Neural cell (in vitro differentiated cells): Measurements from ENCODE around the gene C16orf96. TPM values are rescaled to one million over a fixed set of nuclear protein-coding genes. Genes with fewer than 3 reads are reported as not detected.

Experiments used
- H2AFZ ChIP-seq: fragments of 200-600, 300-800 bp; sonication (generic), shearing (Covaris generic); 2 replicates; pipeline ENCODE4 v1.6.0; 2014; ENCODE audit warnings: low read depth, mild to moderate bottlenecking, antibody characterized with exemption, low read length, moderate library complexity
- H3F3A ChIP-seq: fragments of 200-600 bp; shearing (Covaris generic); 2 replicates; pipeline ENCODE4 v1.6.1; 2016; ENCODE audit warnings: mild to moderate bottlenecking, moderate library complexity, mixed read lengths, antibody characterized with exemption, low read length; ENCODE audit not compliant: insufficient read depth, poor library complexity, severe bottlenecking
- H3K27ac ChIP-seq: fragments of 200-600, 300-800 bp; sonication (generic), shearing (Covaris generic); 2 replicates; pipeline ENCODE4 v1.5.1; 2014; ENCODE audit warnings: mild to moderate bottlenecking, low read length, moderate library complexity
- H3K27me3 ChIP-seq: fragments of 300-800, 200-600 bp; sonication (generic), shearing (Covaris generic); 2 replicates; pipeline ENCODE4 v1.6.0; 2014; ENCODE audit warnings: mild to moderate bottlenecking, low read depth, low read length, moderate library complexity; ENCODE audit not compliant: insufficient read depth
- H3K36me3 ChIP-seq: fragments of 300-800, 200-600 bp; sonication (generic), shearing (Covaris generic); 2 replicates; pipeline ENCODE4 v1.5.1; 2014; ENCODE audit warnings: mild to moderate bottlenecking, antibody characterized with exemption, low read length, moderate library complexity; ENCODE audit not compliant: insufficient read depth
- H3K4me2 ChIP-seq: fragments of 300-800, 200-600 bp; sonication (generic), shearing (Covaris generic); 2 replicates; pipeline ENCODE4 v1.6.0; 2014; ENCODE audit warnings: mild to moderate bottlenecking, low read length
- H3K4me3 ChIP-seq: fragments of 300-800, 200-600 bp; sonication (generic), shearing (Covaris generic); 2 replicates; pipeline ENCODE4 v1.5.1; 2014; ENCODE audit warnings: mild to moderate bottlenecking, low read length, moderate library complexity
- H3K79me2 ChIP-seq: fragments of 200-600 bp; shearing (Covaris generic); replicated peaks from 2 replicates; pipeline ENCODE4 v1.6.0; 2014; ENCODE audit warnings: mild to moderate bottlenecking, low read length, moderate library complexity; ENCODE audit not compliant: insufficient read depth
- H3K9ac ChIP-seq: fragments of 300-800, 200-600 bp; sonication (generic), shearing (Covaris generic); 2 replicates; pipeline ENCODE4 v1.6.1; 2016; ENCODE audit warnings: mild to moderate bottlenecking, low read length, mixed read lengths
- H3K9me2 ChIP-seq: fragments of 200-600 bp; shearing (Covaris generic); 2 replicates; pipeline ENCODE4 v1.6.1; 2016; ENCODE audit warnings: mild to moderate bottlenecking, low read length, mixed read lengths; ENCODE audit not compliant: insufficient read depth
- H3K9me3 ChIP-seq: fragments of 200-600, 300-800 bp; sonication (generic), shearing (Covaris generic); 2 replicates; pipeline ENCODE4 v1.6.1; 2016; ENCODE audit warnings: mild to moderate bottlenecking, mixed run types, low read length, moderate library complexity, mixed read lengths
- H4K20me1 ChIP-seq: fragments of 200-600 bp; shearing (Covaris generic); 2 replicates; pipeline ENCODE4 v1.6.1; 2016; ENCODE audit warnings: mild to moderate bottlenecking, mixed run types; ENCODE audit not compliant: insufficient read depth
- EP300 ChIP-seq: fragments of 450-650 bp; conservative IDR thresholded peaks from 2 replicates; pipeline ENCODE4 v1.6.1; 2014; ENCODE audit warnings: antibody characterized with exemption, mild to moderate bottlenecking, moderate library complexity; ENCODE audit not compliant: poor library complexity, severe bottlenecking
- EZH2 ChIP-seq: fragments of 200-600, 300-800 bp; shearing (Covaris generic), sonication (generic); IDR thresholded peaks from 2 replicates; pipeline ENCODE4 v1.6.1; 2014; ENCODE audit warnings: antibody characterized with exemption, low read length, borderline replicate concordance, mild to moderate bottlenecking; ENCODE audit not compliant: insufficient read depth, poor library complexity, severe bottlenecking
- MXI1 ChIP-seq: fragments of 450-650 bp; conservative IDR thresholded peaks from 2 replicates; pipeline ENCODE4 v1.6.1; 2014; ENCODE audit warnings: antibody characterized with exemption, mild to moderate bottlenecking; ENCODE audit not compliant: poor library complexity, severe bottlenecking
- POLR2AphosphoS5 ChIP-seq: IDR thresholded peaks from 2 replicates; pipeline ENCODE4 v1.6.1; 2012
- RAD21 ChIP-seq: fragments of 450-650 bp; conservative IDR thresholded peaks from 2 replicates; pipeline ENCODE4 v1.6.1; 2014; ENCODE audit warnings: antibody characterized with exemption, mild to moderate bottlenecking, moderate library complexity
- SMC3 ChIP-seq: fragments of 450-650 bp; conservative IDR thresholded peaks from 2 replicates; pipeline ENCODE4 v1.6.1; 2014; ENCODE audit warnings: antibody characterized with exemption, mild to moderate bottlenecking, moderate library complexity; ENCODE audit not compliant: poor library complexity
- TAF1 ChIP-seq: IDR thresholded peaks from 2 replicates; pipeline ENCODE4 v1.6.1; 2012; ENCODE audit warnings: low read depth
- polyA plus RNA-seq: library from polyadenylated mRNA; depleted of rRNA; stranded (reverse); fragments of >200 nt; gene quantifications from 2 replicates; pipeline ENCODE4 v1.2.3, GENCODE V29; 2014
- TF ChIP-seq, protein P1 (sequence below): IDR thresholded peaks from 2 replicates; pipeline ENCODE4 v1.6.1; 2012; ENCODE audit warnings: borderline replicate concordance
- TF ChIP-seq, protein P2 (sequence below): fragments of 450-650 bp; IDR thresholded peaks from 2 replicates; pipeline ENCODE4 v1.5.1; 2014; ENCODE audit warnings: antibody characterized with exemption, mild to moderate bottlenecking, moderate library complexity; ENCODE audit not compliant: poor library complexity, severe bottlenecking

C16orf96 gene
- polyA plus RNA-seq, 1 donor from 2014 or later, result 0.21 TPM

- no peaks in the 10 kb centered on the region for H3K9me2 ChIP-seq
Observed at GRCh38 chr16:4609200-4610010, 53.3 kb downstream of the C16orf96 start.

GRCh38 chr16:4610011-4611005 lies 54.2 kb downstream of the C16orf96 start:
- no peaks in the 10 kb centered on the region for H3K27me3 ChIP-seq
- H3K9me3 ChIP-seq, result no peaks in the 10 kb centered on the region
- no peak overlapping the region for H3K9ac ChIP-seq
- H3K4me2 ChIP-seq, result no peak overlapping the region
- H3K9me2 ChIP-seq, result no peaks in the 10 kb centered on the region
- H3K27ac ChIP-seq, result no peak overlapping the region
- H3K36me3 ChIP-seq, result no peaks in the 10 kb centered on the region
- peaks cover 6% of the 10 kb centered on the region for H4K20me1 ChIP-seq
- no peaks in the 10 kb centered on the region for H3F3A ChIP-seq
- peaks cover 13% of the 10 kb centered on the region for H3K79me2 ChIP-seq
- no peak overlapping the region for H2AFZ ChIP-seq
- H3K4me3 ChIP-seq, result no peak overlapping the region
- TF ChIP-seq SMC3 (no peak), EZH2 (no peak), TAF1 (no peak), MXI1 (no peak), RAD21 (no peak), EP300 (no peak), POLR2AphosphoS5 (no peak)
- TF ChIP-seq, protein P1, sequence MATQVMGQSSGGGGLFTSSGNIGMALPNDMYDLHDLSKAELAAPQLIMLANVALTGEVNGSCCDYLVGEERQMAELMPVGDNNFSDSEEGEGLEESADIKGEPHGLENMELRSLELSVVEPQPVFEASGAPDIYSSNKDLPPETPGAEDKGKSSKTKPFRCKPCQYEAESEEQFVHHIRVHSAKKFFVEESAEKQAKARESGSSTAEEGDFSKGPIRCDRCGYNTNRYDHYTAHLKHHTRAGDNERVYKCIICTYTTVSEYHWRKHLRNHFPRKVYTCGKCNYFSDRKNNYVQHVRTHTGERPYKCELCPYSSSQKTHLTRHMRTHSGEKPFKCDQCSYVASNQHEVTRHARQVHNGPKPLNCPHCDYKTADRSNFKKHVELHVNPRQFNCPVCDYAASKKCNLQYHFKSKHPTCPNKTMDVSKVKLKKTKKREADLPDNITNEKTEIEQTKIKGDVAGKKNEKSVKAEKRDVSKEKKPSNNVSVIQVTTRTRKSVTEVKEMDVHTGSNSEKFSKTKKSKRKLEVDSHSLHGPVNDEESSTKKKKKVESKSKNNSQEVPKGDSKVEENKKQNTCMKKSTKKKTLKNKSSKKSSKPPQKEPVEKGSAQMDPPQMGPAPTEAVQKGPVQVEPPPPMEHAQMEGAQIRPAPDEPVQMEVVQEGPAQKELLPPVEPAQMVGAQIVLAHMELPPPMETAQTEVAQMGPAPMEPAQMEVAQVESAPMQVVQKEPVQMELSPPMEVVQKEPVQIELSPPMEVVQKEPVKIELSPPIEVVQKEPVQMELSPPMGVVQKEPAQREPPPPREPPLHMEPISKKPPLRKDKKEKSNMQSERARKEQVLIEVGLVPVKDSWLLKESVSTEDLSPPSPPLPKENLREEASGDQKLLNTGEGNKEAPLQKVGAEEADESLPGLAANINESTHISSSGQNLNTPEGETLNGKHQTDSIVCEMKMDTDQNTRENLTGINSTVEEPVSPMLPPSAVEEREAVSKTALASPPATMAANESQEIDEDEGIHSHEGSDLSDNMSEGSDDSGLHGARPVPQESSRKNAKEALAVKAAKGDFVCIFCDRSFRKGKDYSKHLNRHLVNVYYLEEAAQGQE, result no peak

More at GRCh38 chr16:4609200-4610010, 53.3 kb downstream of the C16orf96 start:
- Histone ChIP-seq H3K9me3 (no peaks in the 10 kb centered on the region), H3K79me2 (peaks cover 8% of the 10 kb centered on the region), H3K27me3 (no peaks in the 10 kb centered on the region), H4K20me1 (peaks cover 6% of the 10 kb centered on the region), H3F3A (no peaks in the 10 kb centered on the region), H3K4me3 (no peak overlapping the region), H3K36me3 (no peaks in the 10 kb centered on the region), H3K9ac (no peak overlapping the region), H2AFZ (no peak overlapping the region), H3K4me2 (no peak overlapping the region), H3K27ac (no peak overlapping the region)
- TF ChIP-seq POLR2AphosphoS5 (no peak), TAF1 (no peak), MXI1 (no peak), EP300 (no peak), RAD21 (no peak), EZH2 (no peak), SMC3 (no peak)
- TF ChIP-seq, protein P1, result no peak
- TF ChIP-seq, protein P2, sequence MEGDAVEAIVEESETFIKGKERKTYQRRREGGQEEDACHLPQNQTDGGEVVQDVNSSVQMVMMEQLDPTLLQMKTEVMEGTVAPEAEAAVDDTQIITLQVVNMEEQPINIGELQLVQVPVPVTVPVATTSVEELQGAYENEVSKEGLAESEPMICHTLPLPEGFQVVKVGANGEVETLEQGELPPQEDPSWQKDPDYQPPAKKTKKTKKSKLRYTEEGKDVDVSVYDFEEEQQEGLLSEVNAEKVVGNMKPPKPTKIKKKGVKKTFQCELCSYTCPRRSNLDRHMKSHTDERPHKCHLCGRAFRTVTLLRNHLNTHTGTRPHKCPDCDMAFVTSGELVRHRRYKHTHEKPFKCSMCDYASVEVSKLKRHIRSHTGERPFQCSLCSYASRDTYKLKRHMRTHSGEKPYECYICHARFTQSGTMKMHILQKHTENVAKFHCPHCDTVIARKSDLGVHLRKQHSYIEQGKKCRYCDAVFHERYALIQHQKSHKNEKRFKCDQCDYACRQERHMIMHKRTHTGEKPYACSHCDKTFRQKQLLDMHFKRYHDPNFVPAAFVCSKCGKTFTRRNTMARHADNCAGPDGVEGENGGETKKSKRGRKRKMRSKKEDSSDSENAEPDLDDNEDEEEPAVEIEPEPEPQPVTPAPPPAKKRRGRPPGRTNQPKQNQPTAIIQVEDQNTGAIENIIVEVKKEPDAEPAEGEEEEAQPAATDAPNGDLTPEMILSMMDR, result no peak
